ENCODE measurements around the gene DGCR6.
"Not testable (repeated sequence)": the region's sequence is repeated elsewhere in the genome, so short reads cannot be mapped to it uniquely, and the experiment has no call there.

DGCR6 gene

GRCh38 chr22:18915550-18915949 lies 9.4 kb downstream of the DGCR6 start:
- not testable (repeated sequence) for H3K27me3 Mint-ChIP-seq, H3K9me3 Mint-ChIP-seq

GRCh38 chr22:18917818-18918217 lies 11.7 kb downstream of the DGCR6 start:
- not testable (repeated sequence) for H3K4me1 Mint-ChIP-seq (ENCODE audit: low read depth); H3K27me3 Mint-ChIP-seq; H3K27ac Mint-ChIP-seq

More at GRCh38 chr22:18915550-18915949, 9.4 kb downstream of the DGCR6 start:
- H3K36me3 Mint-ChIP-seq (ENCODE audit: low read depth); intact Hi-C loops (cut with micrococcal nuclease); H3K4me3 Mint-ChIP-seq; H3K4me1 Mint-ChIP-seq (ENCODE audit: low read depth); H3K27ac Mint-ChIP-seq: not testable (repeated sequence)

GRCh38 chr22:18920257-18920902 lies 14.3 kb downstream of the DGCR6 start:
- H3K4me1 Mint-ChIP-seq (ENCODE audit: low read depth); H3K36me3 Mint-ChIP-seq (ENCODE audit: low read depth); H3K27ac Mint-ChIP-seq; H3K4me3 Mint-ChIP-seq; H3K27me3 Mint-ChIP-seq; intact Hi-C loops (cut with micrococcal nuclease); H3K9me3 Mint-ChIP-seq: not testable (repeated sequence)

More at GRCh38 chr22:18917818-18918217, 11.7 kb downstream of the DGCR6 start:
- H3K4me3 Mint-ChIP-seq; H3K36me3 Mint-ChIP-seq (ENCODE audit: low read depth); H3K9me3 Mint-ChIP-seq; intact Hi-C loops (cut with micrococcal nuclease): not testable (repeated sequence)

DNA sequence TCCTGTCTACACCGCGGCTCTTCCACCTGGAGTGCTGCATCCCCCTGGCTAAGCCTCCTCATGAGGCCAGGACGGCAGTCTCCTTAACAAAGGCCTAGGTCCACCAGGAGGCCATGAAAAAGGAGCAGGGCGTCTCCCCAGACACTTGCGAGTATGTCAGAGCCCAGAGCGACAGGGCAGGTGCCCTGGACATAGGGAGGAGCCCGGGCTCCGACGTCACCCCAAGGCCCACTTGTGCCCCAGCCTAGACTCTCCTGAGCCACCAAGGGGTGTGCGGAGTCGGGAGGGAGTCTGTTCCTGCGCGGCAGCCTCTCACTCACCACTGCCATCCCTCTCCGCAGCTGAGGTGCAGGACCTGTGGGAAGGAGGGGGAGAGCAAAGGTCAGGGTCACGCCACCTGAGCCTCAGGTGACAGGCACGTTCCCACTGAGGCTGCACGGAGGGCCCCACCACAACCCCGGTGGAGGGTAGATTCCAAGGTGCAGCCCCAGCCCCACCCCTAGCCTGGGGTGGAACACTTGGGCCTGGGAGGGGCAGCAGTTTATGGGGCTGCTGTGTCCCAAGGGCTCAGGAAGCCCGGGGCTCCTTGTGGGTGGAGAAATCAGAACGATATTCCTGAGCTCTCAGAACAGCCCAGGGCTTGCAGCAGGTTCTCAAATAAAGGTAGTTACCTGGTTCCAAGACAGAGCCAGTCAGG lies 19.4 kb downstream of the DGCR6 start:
- Mint-ChIP-seq H3K4me3 (no peak overlapping the region), H3K36me3 (ENCODE audit: low read depth) (no peaks in the 10 kb centered on the region), H3K9me3 (no peaks in the 10 kb centered on the region), H3K27ac (no peak overlapping the region), H3K27me3 (no peaks in the 10 kb centered on the region), H3K4me1 (ENCODE audit: low read depth) (no peaks in the 10 kb centered on the region)
- intact Hi-C loops (cut with micrococcal nuclease), result no loop called here

- Mint-ChIP-seq H3K36me3 (ENCODE audit: low read depth) (no peaks in the 10 kb centered on the region), H3K4me3 (no peak overlapping the region), H3K27me3 (no peaks in the 10 kb centered on the region), H3K27ac (no peak overlapping the region), H3K9me3 (no peaks in the 10 kb centered on the region), H3K4me1 (ENCODE audit: low read depth) (no peaks in the 10 kb centered on the region)
- intact Hi-C loops (cut with micrococcal nuclease), result no loop called here
Measured at GRCh38 chr22:18927020-18927419, 20.9 kb downstream of the DGCR6 start.

DNA sequence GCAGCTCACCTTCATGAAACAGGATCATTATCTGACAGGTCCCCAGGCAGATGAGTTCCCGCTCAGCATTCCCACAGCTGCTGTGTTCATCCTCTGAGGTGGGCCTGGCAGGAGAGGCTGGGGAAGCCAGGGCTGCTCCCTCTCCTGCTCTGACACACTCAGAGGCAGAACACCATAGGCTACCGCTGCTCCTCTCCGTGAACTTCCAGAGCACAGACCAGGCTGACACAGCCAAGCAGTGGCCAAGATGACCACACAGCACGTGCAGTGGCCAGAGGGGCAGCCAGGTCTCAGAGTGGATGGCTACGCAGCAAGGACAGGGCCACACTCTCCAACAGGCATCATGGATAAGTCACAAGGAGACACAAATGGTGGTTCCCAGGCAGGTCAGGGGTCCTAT lies 21.5 kb downstream of the DGCR6 start:
- intact Hi-C loops (cut with micrococcal nuclease), result no loop called here
- Mint-ChIP-seq H3K9me3 (no peaks in the 10 kb centered on the region), H3K4me3 (no peak overlapping the region), H3K27ac (no peak overlapping the region), H3K36me3 (ENCODE audit: low read depth) (no peaks in the 10 kb centered on the region), H3K4me1 (ENCODE audit: low read depth) (no peaks in the 10 kb centered on the region), H3K27me3 (no peaks in the 10 kb centered on the region)

DNA sequence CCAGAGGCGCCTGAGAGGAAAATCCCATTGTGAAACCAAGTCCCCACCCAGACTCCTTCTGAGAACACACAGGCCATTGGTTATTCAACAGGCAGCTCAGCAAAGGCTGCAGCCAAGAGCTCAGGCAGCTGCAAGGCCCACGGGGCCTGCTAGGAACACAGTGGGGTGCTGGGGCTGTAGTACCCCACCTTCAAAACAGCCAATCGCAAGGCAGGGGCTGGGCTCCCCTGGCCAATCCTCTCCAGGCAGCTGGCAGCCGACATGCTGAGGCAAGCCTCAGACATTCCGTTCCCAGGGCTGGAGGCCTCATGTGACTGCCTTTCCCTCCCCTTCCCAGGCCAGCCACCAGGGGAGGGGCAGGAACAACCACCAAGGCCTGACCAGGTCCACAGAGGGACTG lies 23.3 kb downstream of the DGCR6 start:
- Mint-ChIP-seq H3K36me3 (ENCODE audit: low read depth) (no peaks in the 10 kb centered on the region), H3K4me1 (ENCODE audit: low read depth) (no peaks in the 10 kb centered on the region)
- intact Hi-C loops (cut with micrococcal nuclease), result no loop called here

DNA sequence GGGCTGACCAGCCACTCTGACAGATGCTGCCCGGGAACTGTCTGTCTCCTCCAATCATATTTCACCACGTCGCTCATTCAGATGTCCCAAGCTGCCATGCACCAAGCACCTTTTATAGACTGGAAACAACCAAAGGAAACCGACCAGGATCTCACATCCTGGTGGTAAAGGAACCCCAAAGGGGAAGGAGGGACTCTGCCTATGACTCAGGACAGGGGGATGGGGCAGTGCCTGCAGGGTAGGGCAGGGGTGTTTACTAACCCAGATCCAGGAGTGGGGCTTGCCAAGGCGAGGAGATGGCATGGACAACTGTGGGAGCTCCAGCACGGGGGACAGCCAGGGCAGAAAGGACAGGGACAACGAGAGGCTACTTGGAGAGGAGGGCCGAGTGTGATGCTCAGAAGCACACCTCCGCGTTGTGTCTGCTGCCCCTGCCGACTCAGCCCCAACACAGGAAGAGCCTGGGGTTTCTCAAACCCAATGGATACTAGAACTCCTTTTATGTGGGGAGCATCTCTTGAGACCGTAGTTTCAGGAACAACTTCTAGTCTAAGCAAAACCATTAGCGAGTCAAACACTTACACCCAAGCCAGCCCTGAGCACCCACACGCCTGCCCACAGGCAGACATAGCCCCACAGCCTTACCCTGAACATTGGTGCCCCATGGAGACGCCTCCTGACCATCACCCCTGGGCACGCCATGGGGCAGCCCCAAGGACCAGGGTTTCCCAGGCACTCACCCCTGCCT lies 26.0 kb downstream of the DGCR6 start:
- H3K4me1 Mint-ChIP-seq (ENCODE audit: low read depth), result no peaks in the 10 kb centered on the region
- H3K36me3 Mint-ChIP-seq (ENCODE audit: low read depth), result no peaks in the 10 kb centered on the region
- H3K27me3 Mint-ChIP-seq, result no peaks in the 10 kb centered on the region
- H3K27ac Mint-ChIP-seq, result no peak overlapping the region
- intact Hi-C loops (cut with micrococcal nuclease), result no loop called here
- H3K9me3 Mint-ChIP-seq, result no peaks in the 10 kb centered on the region
- no peak overlapping the region for H3K4me3 Mint-ChIP-seq

More for the DNA sequence above, 23.3 kb downstream of the DGCR6 start:
- Mint-ChIP-seq H3K9me3 (no peaks in the 10 kb centered on the region), H3K27ac (no peak overlapping the region), H3K4me3 (no peak overlapping the region), H3K27me3 (no peaks in the 10 kb centered on the region)

DNA sequence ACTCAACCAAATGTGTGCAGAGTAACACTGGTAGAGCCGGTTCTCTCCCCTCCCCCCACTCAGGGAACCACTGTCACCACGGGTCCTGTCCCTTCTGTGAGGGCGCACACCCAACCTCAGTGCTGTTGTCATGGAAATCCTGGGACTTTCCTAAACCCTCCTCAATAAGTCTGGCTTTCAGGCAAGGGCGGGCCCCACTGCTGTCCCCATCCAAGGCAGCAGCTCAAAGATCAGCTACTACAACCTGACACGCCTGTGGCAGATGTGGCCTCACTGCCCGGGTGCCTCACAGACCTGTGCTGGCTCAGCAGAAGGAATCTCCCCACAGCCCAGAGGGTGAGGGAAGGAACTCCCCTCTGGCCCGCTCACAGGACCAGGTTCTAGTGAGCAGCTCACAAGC lies 27.8 kb downstream of the DGCR6 start:
- no peaks in the 10 kb centered on the region for H3K36me3 Mint-ChIP-seq (ENCODE audit: low read depth)
- H3K9me3 Mint-ChIP-seq, result no peaks in the 10 kb centered on the region
- H3K4me1 Mint-ChIP-seq (ENCODE audit: low read depth), result no peaks in the 10 kb centered on the region
- intact Hi-C loops (cut with micrococcal nuclease), result no loop called here
- H3K27ac Mint-ChIP-seq, result no peak overlapping the region
- H3K4me3 Mint-ChIP-seq, result no peak overlapping the region
- H3K27me3 Mint-ChIP-seq, result no peaks in the 10 kb centered on the region

- intact Hi-C loops (cut with micrococcal nuclease); H3K27me3 Mint-ChIP-seq; H3K4me1 Mint-ChIP-seq (ENCODE audit: low read depth); H3K36me3 Mint-ChIP-seq (ENCODE audit: low read depth); H3K9me3 Mint-ChIP-seq; H3K4me3 Mint-ChIP-seq; H3K27ac Mint-ChIP-seq: not testable (repeated sequence)
Measured at GRCh38 chr22:18934688-18935087, 28.6 kb downstream of the DGCR6 start.

GRCh38 chr22:18935889-18936529 lies 29.9 kb downstream of the DGCR6 start, which contains the start of gene PRODH:
TSS of gene PRODH (minus strand) at chr22:18936293. CDS start at chr22:18936287, 6 bp downstream.
- Mint-ChIP-seq H3K4me3 (no peak within 1 kb of the TSS), H3K4me1 (ENCODE audit: low read depth) (no peaks in the 10 kb centered on the region), H3K27ac (no peak within 1 kb of the TSS), H3K36me3 (ENCODE audit: low read depth) (no peaks in the 10 kb centered on the region), H3K27me3 (no peaks in the 10 kb centered on the region), H3K9me3 (no peaks in the 10 kb centered on the region)
- intact Hi-C loops (cut with micrococcal nuclease), result no loop called here

GRCh38 chr22:18938691-18939090 lies 32.6 kb downstream of the DGCR6 start:
- H3K4me1 Mint-ChIP-seq (ENCODE audit: low read depth); H3K27ac Mint-ChIP-seq; H3K36me3 Mint-ChIP-seq (ENCODE audit: low read depth); H3K9me3 Mint-ChIP-seq; intact Hi-C loops (cut with micrococcal nuclease); H3K27me3 Mint-ChIP-seq; H3K4me3 Mint-ChIP-seq: not testable (repeated sequence)

DNA sequence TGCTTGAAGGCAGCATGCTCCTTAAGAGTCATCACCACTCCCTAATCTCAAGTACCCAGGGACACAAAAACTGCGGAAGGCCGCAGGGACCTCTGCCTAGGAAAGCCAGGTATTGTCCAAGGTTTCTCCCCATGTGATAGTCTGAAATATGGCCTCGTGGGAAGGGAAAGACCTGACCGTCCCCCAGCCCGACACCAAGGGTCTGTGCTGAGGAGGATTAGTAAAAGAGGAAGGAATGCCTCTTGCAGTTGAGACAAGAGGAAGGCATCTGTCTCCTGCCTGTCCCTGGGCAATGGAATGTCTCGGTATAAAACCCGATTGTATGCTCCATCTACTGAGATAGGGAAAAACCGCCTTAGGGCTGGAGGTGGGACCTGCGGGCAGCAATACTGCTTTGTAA lies 41.0 kb downstream of the DGCR6 start:
- H3K27ac Mint-ChIP-seq; intact Hi-C loops (cut with micrococcal nuclease); H3K4me1 Mint-ChIP-seq (ENCODE audit: low read depth); H3K27me3 Mint-ChIP-seq; H3K4me3 Mint-ChIP-seq; H3K9me3 Mint-ChIP-seq; H3K36me3 Mint-ChIP-seq (ENCODE audit: low read depth): not testable (repeated sequence)

GRCh38 chr22:18947905-18948304 lies 41.8 kb downstream of the DGCR6 start:
- no peaks in the 10 kb centered on the region for H3K36me3 Mint-ChIP-seq (ENCODE audit: low read depth)
- no peaks in the 10 kb centered on the region for H3K9me3 Mint-ChIP-seq
- intact Hi-C loops (cut with micrococcal nuclease), result no loop called here
- H3K27ac Mint-ChIP-seq, result no peak overlapping the region
- peaks cover 10% of the 10 kb centered on the region for H3K27me3 Mint-ChIP-seq
- no peak overlapping the region for H3K4me3 Mint-ChIP-seq
- no peaks in the 10 kb centered on the region for H3K4me1 Mint-ChIP-seq (ENCODE audit: low read depth)
